Heart left ventricle (tissue), 13 donors: ENCODE data around the gene CEP350.

ENCODE experiments used
- CTCF ChIP-seq, 12 donors: fragments of 200-600 bp; sonication (generic) in 4 of 12; IDR thresholded peaks; one replicate each; pipeline versions ENCODE4 v1.5.0 to v1.8.0; 2018 to 2022; ENCODE audit warnings: antibody characterized with exemption in 12 of 12, mild to moderate bottlenecking in 5 of 12
- POLR2A ChIP-seq, 2 donors: fragments of 450-650 bp; IDR thresholded peaks; one replicate each; pipeline ENCODE4 v1.6.1; 2017; ENCODE audit warnings: antibody characterized with exemption in 2 of 2, mild to moderate bottlenecking in 2 of 2, moderate library complexity in 2 of 2
- donor health status: ischemic (EF 13 %, LVEDD 7.1; RV severe dilation, severe dysfunction).
- donor health status: DM: no; HTN: yes; CAD: no.
- donor health status: DM: no; HTN: no; CAD: no.
- donor health status: ischemic (EF 25% LVEDD 6.9; RV normal size, moderate dysfunction).
- donor health status: ischemic (EF 25% LVEDD 5.7; RV mildly dilated, moderate dysfunction).
- donor health status: ischemic (EF 35%, LVEDD 5.7; RV mildly dilated, moderate dysfunction).
- donor health status: nonischemic (EF 11% LVEDD 7.7; RV severe dilation, severe dysfunction).
- donor health status: DM: yes; HTN: yes; CAD: no.
- donor health status: PGD.
- donor health status: ischemic (EF 29% LVEDD 5.4; RV normal size, mild dysfunction).
- donor health status: nonischemic (EF 23%, LVEDD 6.1; RV moderate dilation, normal function).

- no peak for TF ChIP-seq CTCF (IDR thresholded peaks at IDR 0.05)
- TF ChIP-seq POLR2A (IDR thresholded peaks at IDR 0.05) = no peak
These were observed 65.4 kb downstream of the CEP350 start for GRCh38 chr1:180020017-180020416.
